NCI-H1417 (cell line): ENCODE data around the gene ERC2.
A peak's percentile ranks its signal among the peaks of the same experiment; 100 is the strongest.
"Not testable (repeated sequence)": the region's sequence is repeated elsewhere in the genome, so short reads cannot be mapped to it uniquely, and the experiment has no call there.

ENCODE experiments used
- DNase-seq, 3 experiments: peaks; one replicate each; lab custom pipeline; 2025; lab: John Stamatoyannopoulos, UW

ERC2 gene

DNA sequence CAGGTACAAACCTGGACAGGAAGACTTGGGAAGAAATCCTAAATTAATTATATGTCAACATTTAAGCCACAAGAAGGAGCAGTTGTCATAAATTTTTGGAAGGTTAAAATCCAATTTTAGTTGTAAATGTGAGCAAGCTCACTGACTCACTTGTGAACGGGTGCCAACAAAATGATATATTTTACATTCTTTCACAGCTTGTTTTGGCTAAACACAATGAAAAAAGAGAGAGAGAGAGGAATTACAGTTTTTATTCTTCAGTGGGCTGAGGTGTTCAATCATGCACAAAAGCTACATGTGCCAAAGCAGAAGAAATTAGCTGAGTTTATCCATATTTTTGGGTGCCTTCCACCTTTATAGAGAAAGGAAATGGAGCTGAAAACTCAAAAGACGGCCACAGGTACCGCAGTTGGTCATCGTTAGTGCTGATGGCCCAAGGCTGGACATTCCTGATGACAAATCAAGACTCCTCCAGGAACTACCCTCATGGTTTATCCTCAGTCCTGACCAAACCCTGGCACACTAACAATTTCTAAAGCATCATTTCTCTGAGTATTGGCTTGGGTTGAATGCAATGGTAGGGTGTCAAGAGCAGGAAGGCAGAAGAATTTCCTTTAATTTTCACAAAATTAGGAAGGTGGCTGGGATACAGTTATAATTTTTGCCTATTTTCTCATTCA, 943.6 kb downstream of the ERC2 start:
- no peak for DNase-seq

DNA sequence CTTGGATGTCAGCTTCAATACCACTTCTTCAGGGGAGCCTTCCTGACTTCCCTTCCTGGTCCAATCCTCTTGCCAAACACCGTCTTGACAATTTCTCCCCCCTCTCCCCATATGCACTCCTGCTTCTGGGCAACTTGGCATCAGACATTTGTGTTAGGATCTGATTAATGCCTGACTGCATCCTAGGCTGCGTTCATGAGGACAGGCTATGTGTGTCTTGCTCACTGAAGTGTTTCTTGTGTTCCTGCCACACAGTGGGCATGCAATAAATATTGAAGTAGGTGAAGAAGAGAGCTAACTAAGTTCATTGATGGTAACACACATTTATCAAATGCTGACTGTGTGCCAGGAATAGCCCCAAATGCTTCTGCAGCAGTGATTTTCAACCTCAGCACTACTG, 944.8 kb downstream of the ERC2 start:
- DNase-seq, result no peak

DNA sequence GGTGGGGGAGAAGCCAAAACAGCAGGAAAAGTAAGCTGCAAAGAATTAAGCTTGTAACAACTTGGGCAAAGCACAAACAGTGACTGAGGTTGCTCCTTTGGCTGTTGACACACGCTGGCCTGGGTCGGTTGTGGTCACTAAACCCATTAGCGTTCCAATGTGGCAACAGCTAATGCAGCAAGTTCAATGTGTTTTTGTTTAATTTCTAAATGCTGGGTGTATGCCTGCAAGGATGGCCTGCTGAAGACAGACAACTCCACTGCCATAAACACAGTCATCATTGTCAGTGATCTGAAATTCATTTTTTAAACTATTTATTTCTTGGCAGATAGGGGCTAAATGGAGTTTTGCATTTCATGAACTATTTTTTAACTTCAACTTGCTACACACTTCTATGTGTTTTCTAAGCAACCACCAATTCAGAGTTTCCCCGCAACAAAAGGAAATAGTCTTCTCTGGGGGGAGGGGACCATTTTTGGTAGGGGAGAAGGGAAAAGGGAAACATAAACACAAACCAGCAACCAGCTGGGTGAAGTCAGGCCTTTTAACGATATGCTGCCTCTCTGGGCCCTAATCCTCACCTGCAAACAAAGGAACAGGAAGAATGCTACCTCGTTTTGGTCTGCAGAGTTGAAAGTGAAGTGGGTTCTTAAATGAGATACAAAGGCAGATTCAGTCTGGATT, 946.4 kb downstream of the ERC2 start:
- DNase-seq, result peak in 1 of 3 experiments; percentile 8

DNA sequence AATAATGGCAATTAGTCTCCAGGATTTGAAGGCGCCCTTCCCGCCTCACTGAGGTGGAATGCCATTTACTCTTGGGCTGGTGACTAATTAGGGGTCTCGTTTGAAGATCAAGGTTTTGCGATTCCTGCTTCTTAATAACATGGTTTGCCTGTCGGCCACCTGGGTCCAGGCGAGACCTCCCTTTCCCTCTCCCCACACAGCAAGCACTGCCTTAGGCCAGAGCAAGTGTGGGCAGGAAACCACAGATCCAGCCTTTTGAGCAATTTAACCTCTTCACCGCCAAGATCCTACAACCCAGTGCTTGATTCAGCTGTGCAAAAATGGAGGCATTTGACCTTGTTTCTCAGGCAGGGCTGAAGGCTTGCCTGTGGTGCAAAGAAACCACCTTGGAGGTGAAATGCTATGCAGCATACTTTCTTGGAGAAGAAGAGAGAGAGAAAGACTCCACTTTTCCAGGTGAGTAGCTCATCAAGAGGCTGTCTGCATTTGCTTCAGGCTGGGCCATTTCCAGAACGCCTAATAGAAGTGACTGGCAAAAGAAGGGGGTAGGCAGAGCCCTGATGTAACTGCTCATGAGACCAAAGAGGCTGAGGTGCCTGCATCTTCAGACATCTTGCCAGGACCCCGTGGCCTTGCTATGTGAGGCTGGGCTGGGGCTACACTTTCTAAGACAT, 947.1 kb downstream of the ERC2 start:
- DNase-seq, result peak in 2 of 3 experiments; percentile 5 to 45

DNA sequence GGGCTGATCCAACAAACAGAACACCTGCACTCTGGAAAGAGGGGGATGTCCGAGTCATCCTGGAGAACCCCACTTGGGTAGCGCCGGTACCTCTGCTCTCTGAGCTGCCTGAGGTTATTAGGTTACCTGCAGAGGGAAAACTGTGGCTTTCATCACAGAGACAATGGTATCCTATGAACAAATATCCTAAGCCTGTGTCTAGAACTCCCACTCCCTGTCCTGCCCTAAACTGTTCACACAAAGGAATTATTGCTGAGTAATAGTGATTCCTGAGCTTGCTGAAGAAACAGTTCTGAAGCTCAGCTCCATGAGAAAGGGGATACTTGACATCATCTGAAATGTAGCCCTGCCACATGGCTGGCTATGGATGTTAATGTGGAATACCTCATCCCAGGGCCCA, 949.2 kb downstream of the ERC2 start:
- DNase-seq, result no peak

DNA sequence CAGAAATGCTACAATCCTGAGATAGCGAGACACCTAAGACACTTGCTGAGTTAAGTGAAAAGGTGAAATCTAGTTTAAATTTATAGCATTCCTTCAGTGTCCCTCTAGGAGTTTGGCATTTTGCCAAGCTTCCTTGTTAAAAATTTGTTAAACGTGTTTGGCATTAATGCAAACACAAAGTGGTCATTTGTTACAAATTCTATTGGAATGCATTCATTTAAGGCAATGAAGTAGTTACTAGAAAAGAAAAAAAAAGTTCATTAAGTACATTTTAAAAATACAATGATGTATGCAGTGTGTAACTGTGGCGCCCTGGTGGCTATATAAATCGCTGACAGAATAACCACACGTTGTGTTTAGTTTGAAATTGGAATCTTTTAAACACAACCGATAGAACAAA, 949.8 kb downstream of the ERC2 start:
- DNase-seq, result no peak

DNA sequence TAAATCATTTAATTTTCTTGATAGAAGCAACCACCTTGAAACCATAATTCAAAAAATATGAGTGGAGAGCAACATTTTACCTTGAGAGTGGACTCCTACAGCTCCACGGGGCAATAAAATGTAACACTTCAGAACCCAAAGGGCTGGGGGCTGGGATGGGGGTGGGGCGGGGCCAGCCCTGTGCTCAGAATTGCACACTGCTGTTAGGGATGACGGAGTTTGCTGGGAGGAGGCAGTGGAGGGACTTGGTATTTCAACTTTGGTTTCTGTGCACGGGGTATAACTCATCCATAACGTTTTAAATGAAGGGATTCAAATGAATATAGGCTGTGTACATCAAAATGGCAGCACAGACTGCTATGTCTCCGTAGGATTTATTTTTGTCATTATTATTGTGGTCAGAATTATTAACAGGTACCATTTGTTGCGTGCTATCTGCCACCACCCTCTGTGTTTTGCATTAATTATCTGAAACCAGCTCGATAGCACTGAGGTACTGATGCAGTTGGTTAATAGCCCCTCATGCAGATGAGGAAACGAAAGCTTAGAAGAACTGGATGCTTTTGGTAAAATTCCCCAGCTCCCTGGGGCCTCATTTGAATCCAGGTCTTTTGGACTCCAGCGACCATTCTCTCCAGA, 951.8 kb downstream of the ERC2 start:
- no peak for DNase-seq

DNA sequence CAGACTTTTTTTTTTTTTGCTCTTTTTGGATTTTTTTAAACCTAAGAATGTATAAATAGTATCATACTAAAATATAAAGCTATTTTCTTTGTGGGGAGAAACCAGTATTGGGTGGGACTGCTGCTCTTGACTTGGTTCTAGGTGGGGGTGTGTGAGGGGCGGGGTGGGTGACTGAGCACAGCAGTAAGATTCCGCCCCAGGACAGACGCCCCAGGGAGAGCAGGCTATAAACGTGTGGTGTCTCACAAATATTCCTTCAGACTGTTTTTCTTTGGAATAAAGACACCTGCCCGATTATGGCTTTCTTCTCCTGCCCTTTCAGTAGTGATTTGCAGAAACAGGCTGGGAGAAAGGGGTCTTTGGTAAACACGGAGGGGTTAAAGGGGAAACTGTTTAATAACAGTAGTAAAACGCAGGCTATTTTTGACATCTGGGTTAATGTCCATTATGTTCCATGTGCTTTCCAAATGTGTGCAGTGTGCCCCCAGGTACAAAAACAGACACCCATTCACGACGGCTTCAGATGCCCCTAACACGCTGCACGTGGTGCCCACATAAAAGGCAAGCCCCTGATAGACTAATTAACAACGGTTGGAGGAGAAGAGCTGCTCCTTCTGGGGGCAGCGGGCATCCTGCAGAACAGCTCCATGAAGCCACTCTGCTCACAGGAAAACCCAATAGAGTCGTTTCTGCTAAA, 952.6 kb downstream of the ERC2 start:
- DNase-seq, result no peak

DNA sequence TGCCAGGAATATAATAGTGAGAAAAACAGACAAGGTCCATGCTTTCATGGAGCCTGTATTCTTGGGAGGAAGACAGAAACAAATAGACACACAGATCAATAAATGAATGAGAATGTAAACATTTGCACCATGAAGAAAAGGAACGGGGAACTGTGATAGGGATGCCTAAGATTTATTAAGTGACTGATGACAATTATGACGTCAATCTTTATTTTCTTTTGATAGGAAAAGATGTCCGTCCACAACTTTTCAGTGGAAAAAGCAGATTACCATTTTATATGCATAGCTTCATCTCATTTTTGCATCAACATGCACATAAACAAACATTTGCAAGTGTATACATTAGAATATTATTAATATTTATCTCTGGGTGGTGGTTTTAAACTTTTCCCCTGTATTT, 953.3 kb downstream of the ERC2 start:
- DNase-seq, result no peak

DNA sequence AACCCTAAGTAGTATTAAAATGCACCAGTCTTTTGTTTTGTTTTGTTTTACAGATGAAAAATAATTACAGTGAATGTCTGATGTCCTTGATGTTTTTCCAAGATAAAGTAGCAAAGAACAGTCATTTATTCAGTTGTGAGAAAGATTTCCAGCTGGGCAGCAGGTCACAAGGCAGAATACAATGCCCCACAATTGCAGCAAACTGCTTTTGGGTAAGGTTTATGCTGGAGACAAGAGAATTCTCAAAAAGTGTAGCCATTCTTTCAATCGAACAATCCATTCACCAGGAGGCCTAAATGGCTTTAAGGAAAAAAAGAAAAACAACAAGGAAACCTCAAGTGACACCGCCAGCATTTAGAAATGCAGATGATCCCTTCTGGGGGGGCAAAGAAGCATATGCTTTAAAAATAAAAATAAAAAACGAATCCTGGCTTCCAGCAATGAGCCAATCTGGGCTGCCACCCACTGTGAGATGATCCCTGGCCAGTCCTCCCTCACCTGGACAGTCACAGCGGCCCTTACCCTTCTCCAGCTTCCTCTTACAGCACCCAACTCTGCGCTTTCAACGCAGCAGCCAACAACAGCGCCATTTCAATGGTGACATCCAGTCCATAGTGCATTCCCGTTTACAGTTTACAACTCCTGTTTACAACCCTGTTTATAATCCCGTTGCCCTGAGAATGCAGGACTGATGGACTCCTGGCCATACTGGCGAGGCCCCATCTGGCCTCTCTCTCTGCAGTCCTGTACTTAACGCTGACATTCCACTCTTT, 955.5 kb downstream of the ERC2 start:
- DNase-seq, result no peak

DNA sequence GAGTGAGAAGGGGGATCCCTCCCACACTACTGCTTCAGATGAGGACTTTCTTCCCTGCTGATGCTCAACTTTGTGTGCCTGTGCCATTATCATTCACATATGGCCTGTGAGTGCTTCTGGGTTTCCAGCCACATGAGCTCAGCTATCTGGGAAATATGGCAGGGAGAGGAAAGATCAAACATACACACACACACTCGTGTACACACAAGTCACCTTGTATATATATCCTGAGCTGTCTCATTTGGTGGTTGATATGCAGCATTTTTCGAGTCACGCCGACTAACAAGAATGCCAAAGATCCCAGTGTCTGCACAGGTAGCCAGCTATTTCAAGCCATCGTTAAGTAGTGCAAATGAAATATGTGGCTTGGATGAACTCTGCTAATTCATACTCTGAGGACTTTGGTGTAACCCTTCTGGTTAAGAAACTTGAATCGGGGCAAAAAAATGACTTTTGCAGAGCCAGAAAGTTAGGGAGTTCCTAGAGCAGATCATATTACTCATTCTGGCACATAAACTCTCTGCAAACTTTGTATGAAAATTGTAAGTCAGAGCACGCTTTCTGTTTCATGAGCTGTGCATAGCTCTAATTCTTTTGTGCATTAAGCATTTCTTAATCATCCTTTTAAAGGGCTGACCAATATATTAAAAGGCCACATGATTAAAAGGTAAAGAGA, 956.2 kb downstream of the ERC2 start:
- no peak for DNase-seq

DNA sequence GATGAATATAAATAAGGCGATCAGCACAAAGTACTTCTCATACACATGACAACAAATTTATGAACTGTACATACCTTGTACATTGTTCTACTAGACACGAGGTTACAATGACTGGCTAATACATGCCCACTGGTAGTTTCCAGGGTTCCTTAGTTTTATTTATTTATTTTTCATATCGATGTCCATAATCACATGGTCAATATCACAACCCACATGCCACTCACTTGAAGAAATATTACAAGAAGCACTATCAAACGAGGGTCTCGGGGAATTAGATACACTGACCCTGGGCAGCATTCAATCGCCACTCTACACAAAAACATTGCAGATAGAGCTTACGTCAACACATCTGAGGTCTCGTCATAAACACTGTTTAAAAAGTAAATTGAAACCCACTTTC, 959.9 kb downstream of the ERC2 start:
- no peak for DNase-seq

DNA sequence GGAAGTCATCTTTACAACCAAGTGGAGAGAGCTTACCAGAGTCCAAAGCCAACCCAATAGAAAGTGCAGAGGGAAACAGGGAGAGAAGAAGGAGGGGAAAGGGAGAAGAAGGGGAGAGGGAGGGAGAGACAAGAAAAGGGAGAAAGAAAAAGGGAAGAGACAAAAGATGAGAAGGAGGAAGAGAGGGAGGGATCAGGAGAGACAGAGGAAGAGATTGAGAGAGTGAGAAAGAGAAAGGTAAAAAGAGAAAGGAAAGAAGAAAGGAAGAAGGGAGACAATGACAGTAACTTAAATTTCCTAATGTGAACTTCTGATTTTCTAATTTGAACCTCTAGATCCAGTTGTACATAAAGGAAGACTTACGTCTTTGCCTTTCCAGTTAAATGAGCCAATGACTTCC, 960.5 kb downstream of the ERC2 start:
- no peak for DNase-seq

DNA sequence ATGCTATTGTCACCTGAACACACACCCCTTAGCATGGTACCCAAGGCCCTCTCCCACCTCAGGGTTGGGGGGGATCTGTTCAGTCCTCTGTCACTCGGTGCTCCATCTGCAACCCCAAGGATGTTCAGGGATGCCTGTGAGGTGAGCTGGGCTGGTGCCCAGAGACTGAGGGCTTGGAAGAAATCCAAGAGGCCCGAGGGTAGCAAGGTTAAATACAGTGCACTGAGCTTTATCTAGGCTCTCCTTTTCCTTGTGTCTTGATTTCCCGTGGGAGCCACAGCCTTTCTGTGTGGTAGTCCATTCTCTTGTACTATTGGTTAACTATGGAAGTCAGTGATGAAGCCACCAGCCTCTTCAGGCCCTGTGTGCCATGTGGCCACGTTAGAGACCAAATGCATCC, 962.5 kb downstream of the ERC2 start:
- no peak for DNase-seq

DNA sequence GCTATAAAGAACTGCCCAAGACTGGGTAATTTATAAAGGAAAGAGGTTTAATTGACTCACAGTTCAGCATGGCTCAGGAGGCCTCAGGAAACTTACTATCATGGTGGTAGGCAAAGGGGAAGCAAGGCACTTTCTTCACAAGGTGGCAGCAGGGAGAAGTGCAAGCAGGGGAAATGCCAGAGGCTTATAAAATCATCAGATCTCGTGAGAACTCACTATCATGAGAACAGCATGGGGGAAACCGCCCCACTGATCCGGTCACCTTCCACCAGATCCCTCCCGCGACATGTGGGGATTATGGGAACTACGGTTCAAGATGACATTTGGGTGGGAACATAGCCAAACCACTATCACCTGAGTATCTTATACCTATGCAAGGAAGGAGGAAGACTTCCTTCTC, 963.2 kb downstream of the ERC2 start:
- not testable (repeated sequence) for DNase-seq

DNA sequence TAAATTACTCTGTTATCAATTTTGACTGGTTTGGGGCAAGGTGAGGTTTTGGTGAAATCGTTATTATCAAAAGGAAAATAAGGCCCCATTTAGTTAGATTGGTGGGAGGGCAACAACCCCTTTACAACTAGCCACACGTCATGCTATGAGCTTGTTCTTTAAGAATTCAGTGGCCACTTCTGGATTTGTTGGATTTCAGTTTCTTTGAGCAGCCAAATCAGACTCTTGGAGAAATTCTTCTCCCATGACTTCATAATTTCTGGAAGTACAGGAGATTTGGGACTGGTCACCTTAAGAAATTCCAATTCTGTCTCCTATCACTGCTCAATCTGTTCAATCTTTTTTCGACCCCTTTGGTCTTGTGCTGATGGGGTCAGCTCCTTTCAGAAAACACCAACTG, 966.4 kb downstream of the ERC2 start:
- DNase-seq, result no peak

DNA sequence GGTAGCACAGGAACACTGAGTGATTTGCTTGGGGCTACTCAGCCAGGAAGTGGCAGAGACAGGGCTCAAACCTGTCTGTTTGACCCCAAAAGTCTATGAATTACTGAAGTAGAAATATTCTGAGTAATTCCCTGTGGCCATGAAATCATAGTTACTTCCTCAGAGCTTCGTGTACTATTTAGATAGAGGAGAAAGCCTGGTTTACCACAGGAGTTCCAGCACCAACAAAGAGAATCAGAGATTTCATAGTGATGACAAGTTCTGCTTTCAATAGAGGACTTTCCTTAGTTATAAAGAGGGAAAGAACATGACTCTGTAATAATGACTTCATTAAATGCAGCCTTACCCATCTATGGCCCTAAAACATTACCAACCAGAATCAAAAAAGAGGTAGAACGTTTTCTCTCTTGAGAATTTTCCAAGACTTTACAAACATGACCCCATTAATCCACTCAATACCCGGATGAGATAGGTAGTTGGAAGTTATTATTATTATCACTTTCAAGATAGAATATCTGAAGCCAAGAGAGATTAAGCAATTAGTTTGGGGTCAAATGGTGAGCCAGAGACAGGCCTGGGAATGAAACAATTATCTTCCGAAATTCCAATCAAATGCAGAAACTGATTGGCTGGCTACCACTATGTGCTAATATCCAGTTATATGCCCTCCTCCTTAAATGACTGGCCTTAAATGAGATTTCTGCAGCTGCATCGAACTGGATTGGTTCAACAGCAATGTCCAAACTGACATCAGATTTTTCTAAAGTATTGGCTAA, 967.5 kb downstream of the ERC2 start:
- DNase-seq, result no peak

DNA sequence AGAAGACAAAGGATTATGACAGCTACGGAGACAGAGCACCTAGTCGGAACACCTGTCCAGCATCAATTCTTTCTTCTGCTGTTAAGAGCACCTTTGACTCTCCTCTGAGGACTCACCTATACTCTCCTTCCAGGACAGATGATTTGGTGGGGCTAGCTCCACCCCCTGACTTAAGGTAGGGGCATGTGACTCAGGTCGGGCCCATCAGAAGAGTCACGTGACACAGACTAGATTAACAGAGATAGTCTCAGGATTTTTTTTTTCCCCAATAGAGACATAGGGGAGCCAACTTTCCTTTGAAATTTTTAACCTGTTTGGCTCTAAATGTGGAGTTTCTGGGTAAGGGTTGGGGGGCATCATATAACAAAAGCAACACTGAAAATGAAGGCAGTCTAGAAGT, 969.7 kb downstream of the ERC2 start:
- DNase-seq, result no peak

DNA sequence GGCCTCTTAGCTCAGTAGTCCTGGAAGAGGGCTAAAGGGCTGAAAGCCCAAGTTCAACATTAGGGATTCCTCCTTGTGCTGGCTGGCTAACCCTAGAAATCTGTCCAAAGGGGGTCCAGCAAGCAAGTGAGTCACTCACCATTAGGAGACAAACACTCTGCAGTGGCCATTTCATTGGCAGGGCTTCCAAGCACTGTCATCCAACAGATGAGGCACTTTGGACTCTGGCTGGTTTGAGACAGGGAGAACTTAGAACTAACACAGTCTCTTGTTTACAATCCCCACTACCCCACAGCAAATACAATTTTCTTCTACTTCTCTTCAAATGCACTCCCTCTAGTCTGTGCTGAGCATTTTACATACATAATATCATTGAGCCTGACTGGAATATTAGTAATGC, 971.0 kb downstream of the ERC2 start:
- no peak for DNase-seq

DNA sequence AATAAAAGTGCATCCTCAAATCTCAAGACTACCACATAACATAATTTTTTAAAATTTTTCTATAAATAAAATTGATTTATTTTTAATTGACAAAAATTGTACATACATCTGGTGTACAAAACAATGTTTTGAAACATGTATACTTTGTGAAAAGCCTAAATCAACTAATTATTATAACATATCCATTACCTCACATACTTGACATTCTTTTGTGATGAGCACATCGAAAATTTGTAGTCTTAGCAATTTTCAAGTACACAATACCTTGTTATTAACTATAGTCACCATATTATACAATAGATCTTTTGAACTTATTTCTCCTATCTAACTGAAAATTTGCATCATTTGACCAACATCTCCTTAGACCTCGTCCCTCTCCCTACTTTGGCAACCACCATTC, 973.3 kb downstream of the ERC2 start:
- DNase-seq, result no peak
